Kidney (tissue), 14 donors: Measurements from ENCODE around the gene NHSL1. TPM values are rescaled to one million over a fixed set of nuclear protein-coding genes. Genes with fewer than 3 reads are reported as not detected.
"Not testable (repeated sequence)": the region's sequence is repeated elsewhere in the genome, so short reads cannot be mapped to it uniquely, and the experiment has no call there.

ENCODE experiments used
- DNase-seq, 5 donors: peaks; one replicate each; pipeline ENCODE4 v3.0.0-alpha.2; 2013 to 2020
- FAIRE-seq: peaks from 2 replicates; lab custom pipeline; 2012; peaks lifted over from hg19 to GRCh38; lab: Jason Lieb, UNC
- H3K27ac ChIP-seq, 2 donors: one replicate each; pipeline ENCODE4 v1.7.0; 2013; ENCODE audit warnings: low read depth in 2 of 2, low read length in 2 of 2, inconsistent platforms in 1 of 2
- H3K27me3 ChIP-seq: one replicate; pipeline ENCODE4 v1.7.1; 2013; ENCODE audit warnings: low read length, inconsistent platforms; ENCODE audit not compliant: control insufficient read depth, insufficient read depth
- H3K36me3 ChIP-seq, 3 donors: one replicate each; pipeline versions ENCODE4 v1.7.0 to v1.7.1; 2013; ENCODE audit warnings: low read length in 3 of 3, control low read depth in 1 of 3, inconsistent platforms in 1 of 3; ENCODE audit not compliant: insufficient read depth in 3 of 3, control insufficient read depth in 2 of 3
- H3K4me1 ChIP-seq, 3 donors: one replicate each; pipeline versions ENCODE4 v1.7.0 to v1.7.1; 2013; ENCODE audit warnings: low read length in 3 of 3, inconsistent platforms in 1 of 3, low read depth in 1 of 3; ENCODE audit not compliant: control insufficient read depth in 2 of 3, insufficient read depth in 2 of 3
- H3K4me3 ChIP-seq, 3 donors: one replicate each; pipeline versions ENCODE4 v1.7.0 to v1.8.1; 2013; ENCODE audit warnings: low read length in 3 of 3, control low read depth in 1 of 3, inconsistent platforms in 1 of 3
- H3K9ac ChIP-seq, 3 donors: one replicate each; pipeline versions ENCODE4 v1.7.0 to v1.7.1; 2013; ENCODE audit warnings: low read length in 3 of 3, control low read depth in 1 of 3, inconsistent platforms in 1 of 3
- H3K9me3 ChIP-seq, 3 donors: one replicate each; pipeline versions ENCODE4 v1.7.0 to v1.7.1; 2013; ENCODE audit warnings: low read length in 3 of 3, control low read depth in 1 of 3, inconsistent platforms in 1 of 3; ENCODE audit not compliant: control insufficient read depth in 2 of 3, insufficient read depth in 1 of 3
- intact Hi-C: fragments of 100-400 bp; cut with DNase I; formaldehyde crosslinking; loops from one replicate; pipeline ENCODE4 v1.11.1; 2022
- polyA plus RNA-seq: library from polyadenylated mRNA; stranded (reverse); fragments of 350-450 nt; fragmentation: Illumina TruSeq; extraction: RNeasy Lipid Tissue Mini Kit (QIAGEN cat#74804); gene quantifications from one replicate; pipeline ENCODE4 v1.2.3, GENCODE V29; 2014; ENCODE audit warnings: low read depth, low replicate concordance; ENCODE audit not compliant: insufficient read depth
- total RNA-seq: library from RNA; stranded (reverse); fragmentation: NEBNext Ultra II Directional; extraction: Animal tissue kit (Norgen Biotek cat#: 25700); gene quantifications from one replicate; pipeline ENCODE4 v1.2.1, GENCODE V29; 2021
- TF ChIP-seq, protein P1 (sequence below): IDR thresholded peaks from 3 replicates; pipeline ENCODE4 v1.5.1; 2012; ENCODE audit warnings: mild to moderate bottlenecking, moderate library complexity, borderline replicate concordance; ENCODE audit not compliant: insufficient read depth; ENCODE audit errors: extremely low read depth
- donor health status: control.
- donor health status: control.
- donor health status: control.
- donor health status: control.
- donor health status: control.
- donor health status: DM: yes; HTN: yes; CAD: no.
- donor health status: Normal renal cell carcinoma (clear cell type).

The NHSL1 gene
- total and polyA plus RNA-seq, 2 donors from 2014 or later: 4.4 to 31.4 TPM

DNA sequence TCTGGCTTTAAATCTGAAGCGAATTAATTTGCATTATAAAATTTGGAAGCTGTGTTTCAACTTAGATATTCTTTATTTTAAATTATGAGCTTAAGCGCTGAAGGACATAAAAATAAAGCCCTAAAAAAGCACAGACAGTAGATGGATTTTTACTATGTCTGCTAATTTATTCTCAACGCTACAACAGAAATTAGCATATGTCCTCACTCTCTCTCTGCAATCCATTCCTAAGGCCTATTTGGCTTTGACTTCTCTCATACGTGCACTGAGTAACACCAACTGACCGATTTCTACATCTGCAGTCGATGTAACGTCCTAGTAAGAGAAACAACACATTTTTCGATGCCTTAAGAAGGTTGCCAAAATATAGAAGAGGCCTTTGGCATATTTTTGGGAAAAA is 71.6 kb downstream of the NHSL1 start:
- no peak overlapping the region for H3K27ac ChIP-seq
- intact Hi-C loops: no loop called here
- peaks cover 0 to 10% (median 7%) of the 10 kb centered on the region in 3 donors for H3K36me3 ChIP-seq
- no peak overlapping the region for H3K9ac ChIP-seq
- no peak overlapping the region for H3K4me3 ChIP-seq
- no peak for FAIRE-seq
- no peaks in the 10 kb centered on the region for H3K27me3 ChIP-seq
- TF ChIP-seq, protein P1, sequence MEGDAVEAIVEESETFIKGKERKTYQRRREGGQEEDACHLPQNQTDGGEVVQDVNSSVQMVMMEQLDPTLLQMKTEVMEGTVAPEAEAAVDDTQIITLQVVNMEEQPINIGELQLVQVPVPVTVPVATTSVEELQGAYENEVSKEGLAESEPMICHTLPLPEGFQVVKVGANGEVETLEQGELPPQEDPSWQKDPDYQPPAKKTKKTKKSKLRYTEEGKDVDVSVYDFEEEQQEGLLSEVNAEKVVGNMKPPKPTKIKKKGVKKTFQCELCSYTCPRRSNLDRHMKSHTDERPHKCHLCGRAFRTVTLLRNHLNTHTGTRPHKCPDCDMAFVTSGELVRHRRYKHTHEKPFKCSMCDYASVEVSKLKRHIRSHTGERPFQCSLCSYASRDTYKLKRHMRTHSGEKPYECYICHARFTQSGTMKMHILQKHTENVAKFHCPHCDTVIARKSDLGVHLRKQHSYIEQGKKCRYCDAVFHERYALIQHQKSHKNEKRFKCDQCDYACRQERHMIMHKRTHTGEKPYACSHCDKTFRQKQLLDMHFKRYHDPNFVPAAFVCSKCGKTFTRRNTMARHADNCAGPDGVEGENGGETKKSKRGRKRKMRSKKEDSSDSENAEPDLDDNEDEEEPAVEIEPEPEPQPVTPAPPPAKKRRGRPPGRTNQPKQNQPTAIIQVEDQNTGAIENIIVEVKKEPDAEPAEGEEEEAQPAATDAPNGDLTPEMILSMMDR: no peak
- no peaks in the 10 kb centered on the region for H3K4me1 ChIP-seq
- DNase-seq: no peak
- H3K9me3 ChIP-seq: no peaks in the 10 kb centered on the region

DNA sequence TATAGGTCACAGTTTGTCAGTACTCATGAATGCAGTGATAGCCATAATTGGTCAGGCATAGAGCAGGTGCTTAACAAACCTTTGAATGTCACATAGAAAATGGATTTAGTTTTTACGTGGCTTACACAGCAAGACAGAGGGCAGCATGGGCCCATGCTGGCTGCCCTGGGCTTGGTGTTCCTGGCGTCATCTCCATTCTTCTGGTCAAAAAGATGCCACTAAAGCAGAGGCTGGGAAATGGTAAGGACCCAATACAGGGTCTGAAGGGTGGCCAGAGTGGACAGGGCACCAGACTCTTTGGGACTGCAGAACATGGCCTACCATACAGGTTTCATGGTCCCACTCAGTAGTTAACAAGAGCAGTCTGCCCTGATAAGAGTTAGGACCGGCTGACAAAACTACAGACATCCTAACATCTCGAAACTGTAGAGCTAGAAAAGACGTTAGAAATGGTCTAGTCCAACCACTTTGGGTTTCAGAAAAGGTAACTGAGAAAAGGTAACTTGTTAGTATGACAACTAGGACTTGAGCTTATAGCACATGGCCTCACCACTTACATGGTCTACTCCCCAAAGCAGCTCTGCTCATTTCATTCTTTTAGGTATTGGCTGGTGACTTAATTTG is 72.7 kb downstream of the NHSL1 start:
- TF ChIP-seq, protein P1: no peak
- no peak for DNase-seq
- no peak for FAIRE-seq
- H3K4me3 ChIP-seq: no peak overlapping the region
- no peaks in the 10 kb centered on the region for H3K9me3 ChIP-seq
- peaks cover 0 to 7% (median 4%) of the 10 kb centered on the region in 3 donors for H3K36me3 ChIP-seq
- peaks cover 0 to under 1% (median 0%) of the 10 kb centered on the region in 3 donors for H3K4me1 ChIP-seq
- intact Hi-C loops: no loop called here
- no peak overlapping the region for H3K27ac ChIP-seq
- H3K27me3 ChIP-seq: no peaks in the 10 kb centered on the region
- no peak overlapping the region for H3K9ac ChIP-seq

DNA sequence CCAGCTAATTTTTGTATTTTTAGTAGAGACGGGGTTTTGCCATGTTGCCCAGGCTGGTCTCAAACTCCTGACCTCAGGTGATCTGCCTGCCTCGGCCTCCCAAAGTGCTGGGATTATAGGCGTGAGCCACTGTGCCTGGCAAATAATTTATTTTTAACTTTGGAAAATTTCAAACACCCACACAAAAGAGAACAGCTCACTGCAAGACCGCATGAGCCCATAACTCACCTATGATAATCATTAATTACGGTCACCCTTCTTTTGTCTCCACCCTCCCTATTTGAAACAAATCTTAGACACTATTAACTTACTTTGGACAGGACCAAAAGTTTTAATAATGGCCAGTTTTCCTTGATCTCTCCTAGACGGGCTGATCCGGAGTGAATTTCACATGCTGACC is 74.0 kb downstream of the NHSL1 start:
- DNase-seq, H3K27ac ChIP-seq, H3K4me1 ChIP-seq, H3K36me3 ChIP-seq, FAIRE-seq, H3K4me3 ChIP-seq, H3K9ac ChIP-seq, H3K27me3 ChIP-seq, H3K9me3 ChIP-seq, intact Hi-C loops: not testable (repeated sequence)

DNA sequence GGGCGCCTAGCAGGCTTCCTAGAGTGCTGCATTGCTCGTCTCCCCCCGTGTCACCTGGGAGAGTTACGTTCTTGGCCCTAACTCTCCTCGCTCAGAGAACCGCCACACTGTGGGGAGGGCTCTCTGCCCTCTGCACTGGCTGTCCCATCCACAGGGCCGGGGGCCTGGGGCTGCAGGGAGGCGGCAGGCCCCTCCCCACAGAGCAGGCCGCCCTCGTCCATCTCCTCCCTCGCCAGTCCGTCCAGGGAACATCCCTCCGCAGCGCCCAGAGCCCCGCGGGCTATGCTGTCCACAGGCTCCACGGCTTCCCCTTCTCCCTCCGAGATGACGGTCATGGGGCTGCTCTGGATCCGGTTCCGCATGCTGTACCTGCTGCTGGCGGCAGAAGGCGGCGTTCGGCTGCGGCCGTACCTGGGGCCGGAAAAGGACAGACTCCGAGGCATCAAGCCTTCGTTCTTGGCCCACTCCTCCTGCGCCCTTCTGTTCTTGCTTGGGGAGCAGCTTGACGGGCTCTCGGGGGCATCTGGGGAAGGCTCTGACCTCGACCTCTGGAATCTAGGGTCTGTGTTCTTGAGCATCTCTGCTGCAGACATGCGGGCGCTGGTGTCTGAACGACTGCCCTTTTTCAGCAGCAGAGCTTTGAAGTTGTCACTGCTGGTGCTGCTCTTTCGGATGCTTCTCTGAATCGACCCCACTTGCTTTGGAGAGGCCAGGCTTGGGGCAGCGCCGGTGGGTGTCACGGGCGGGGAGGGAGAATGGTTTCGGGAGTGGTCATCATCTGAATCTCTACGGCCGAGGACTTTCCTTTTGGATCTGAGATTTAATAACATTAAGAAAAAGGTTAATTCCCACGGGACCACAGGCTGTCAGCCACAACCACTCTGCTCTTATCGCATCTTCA is 75.0 kb downstream of the NHSL1 start:
- Histone ChIP-seq H3K4me3 (no peak overlapping the region), H3K9me3 (no peaks in the 10 kb centered on the region), H3K36me3 (peaks cover 0 to 7% (median 7%) of the 10 kb centered on the region in 3 donors), H3K4me1 (peaks cover 0 to 3% (median 0%) of the 10 kb centered on the region in 3 donors), H3K9ac (no peak overlapping the region), H3K27me3 (no peaks in the 10 kb centered on the region), H3K27ac (no peak overlapping the region)
- FAIRE-seq (no peak), DNase-seq (no peak)
- TF ChIP-seq, protein P1: no peak
- intact Hi-C loops: no loop called here
